OCI-LY1 (cell line): ENCODE data around the gene PLPP4.

Experiments
- H2AFZ ChIP-seq: fragments of 200-600 bp; sonication (generic), shearing (Covaris generic); 2 replicates; pipeline ENCODE4 v1.6.0; 2014; ENCODE audit warnings: antibody characterized with exemption, mild to moderate bottlenecking, low read length
- H3F3A ChIP-seq: fragments of 200-600 bp; sonication (generic), shearing (Covaris generic); 2 replicates; pipeline ENCODE4 v1.6.0; 2014; ENCODE audit warnings: mild to moderate bottlenecking, antibody characterized with exemption, low read length, moderate library complexity; ENCODE audit not compliant: insufficient read depth
- H3K27ac ChIP-seq: fragments of 200-600 bp; sonication (generic); 2 replicates; pipeline ENCODE4 v1.5.1; 2014; ENCODE audit warnings: low read length, mixed run types, mild to moderate bottlenecking, low read depth; ENCODE audit not compliant: poor library complexity, severe bottlenecking
- H3K27me3 ChIP-seq: fragments of 200-600 bp; sonication (generic); 2 replicates; pipeline ENCODE4 v1.6.0; 2014; ENCODE audit warnings: antibody characterized with exemption, mild to moderate bottlenecking, low read length, moderate library complexity; ENCODE audit not compliant: insufficient read depth
- H3K36me3 ChIP-seq: fragments of 200-600 bp; sonication (generic); 2 replicates; pipeline ENCODE4 v1.6.1; 2014; ENCODE audit warnings: mild to moderate bottlenecking, antibody characterized with exemption, low read length, moderate library complexity, mixed read lengths; ENCODE audit not compliant: insufficient read depth
- H3K4me1 ChIP-seq: fragments of 200-600 bp; sonication (generic); 2 replicates; pipeline ENCODE4 v1.5.1; 2014; ENCODE audit warnings: mild to moderate bottlenecking, low read length, moderate library complexity; ENCODE audit not compliant: insufficient read depth, severe bottlenecking
- H3K4me2 ChIP-seq: fragments of 200-600 bp; sonication (generic), shearing (Covaris generic); 2 replicates; pipeline ENCODE4 v1.6.1; 2014; ENCODE audit warnings: low read length
- H3K4me3 ChIP-seq: fragments of 200-600 bp; sonication (generic); 2 replicates; pipeline ENCODE4 v1.5.1; 2014; ENCODE audit warnings: low read length, low read depth, mild to moderate bottlenecking, mixed read lengths; ENCODE audit not compliant: poor library complexity, severe bottlenecking
- H3K79me2 ChIP-seq: fragments of 200-600 bp; shearing (Covaris generic); 2 replicates; pipeline ENCODE4 v1.6.1; 2016; ENCODE audit warnings: mixed run types, low read length, mixed read lengths; ENCODE audit not compliant: insufficient read depth
- H3K9ac ChIP-seq: fragments of 200-600 bp; sonication (generic), shearing (Covaris generic); 2 replicates; pipeline ENCODE4 v1.6.1; 2014; ENCODE audit warnings: mild to moderate bottlenecking, low read length, mixed read lengths
- H3K9me2 ChIP-seq: fragments of 200-600 bp; sonication (generic), shearing (Covaris generic); 2 replicates; pipeline ENCODE4 v1.6.1; 2014; ENCODE audit warnings: low read depth, mild to moderate bottlenecking, low read length, mixed read lengths
- H3K9me3 ChIP-seq: fragments of 200-600 bp; shearing (Covaris generic); 2 replicates; pipeline ENCODE4 v1.6.1; 2014; ENCODE audit warnings: low read length, mixed read lengths
- H4K20me1 ChIP-seq: fragments of 200-600 bp; sonication (generic), shearing (Covaris generic); 2 replicates; pipeline ENCODE4 v1.6.0; 2016; ENCODE audit warnings: mild to moderate bottlenecking, low read length; ENCODE audit not compliant: insufficient read depth
- CTCF ChIP-seq: fragments of 200-600 bp; sonication (generic), shearing (Covaris generic); IDR thresholded peaks from 2 replicates; pipeline ENCODE4 v1.5.1; 2017; ENCODE audit warnings: mild to moderate bottlenecking, antibody characterized with exemption, low read length, moderate library complexity, mixed read lengths
- EZH2 ChIP-seq: fragments of 200-600 bp; sonication (generic), shearing (Covaris generic); IDR thresholded peaks from 2 replicates; pipeline ENCODE4 v1.8.0; 2017; ENCODE audit warnings: borderline replicate concordance, mixed run types, mild to moderate bottlenecking, antibody characterized with exemption, low read length, moderate library complexity, mixed read lengths

PLPP4 gene

GRCh38 chr10:120555842-120556532 lies 99.0 kb downstream of the PLPP4 start:
- TF ChIP-seq CTCF = no peak
- TF ChIP-seq EZH2 = no peak

GRCh38 chr10:120557311-120557710 lies 100.3 kb downstream of the PLPP4 start:
- no peak for TF ChIP-seq EZH2
- TF ChIP-seq CTCF = no peak
- Histone ChIP-seq H3K9me2 (no peaks in the 10 kb centered on the region), H3K9ac (no peak overlapping the region), H4K20me1 (no peaks in the 10 kb centered on the region), H3K27ac (no peak overlapping the region), H2AFZ (no peak overlapping the region), H3K4me2 (no peak overlapping the region), H3K4me1 (no peaks in the 10 kb centered on the region), H3K36me3 (no peaks in the 10 kb centered on the region), H3F3A (no peaks in the 10 kb centered on the region), H3K4me3 (no peak overlapping the region), H3K27me3 (no peaks in the 10 kb centered on the region), H3K79me2 (no peaks in the 10 kb centered on the region), H3K9me3 (no peaks in the 10 kb centered on the region)

More at GRCh38 chr10:120555842-120556532, 99.0 kb downstream of the PLPP4 start:
- H3K4me1 ChIP-seq = no peaks in the 10 kb centered on the region
- no peak overlapping the region for H2AFZ ChIP-seq
- H3K27ac ChIP-seq = no peak overlapping the region
- no peak overlapping the region for H3K4me3 ChIP-seq
- H3K9ac ChIP-seq = no peak overlapping the region
- H3K9me2 ChIP-seq = no peaks in the 10 kb centered on the region
- no peaks in the 10 kb centered on the region for H3K36me3 ChIP-seq
- no peaks in the 10 kb centered on the region for H3F3A ChIP-seq
- no peaks in the 10 kb centered on the region for H4K20me1 ChIP-seq
- no peaks in the 10 kb centered on the region for H3K9me3 ChIP-seq
- H3K4me2 ChIP-seq = no peak overlapping the region
- no peaks in the 10 kb centered on the region for H3K27me3 ChIP-seq
- H3K79me2 ChIP-seq = no peaks in the 10 kb centered on the region

DNA sequence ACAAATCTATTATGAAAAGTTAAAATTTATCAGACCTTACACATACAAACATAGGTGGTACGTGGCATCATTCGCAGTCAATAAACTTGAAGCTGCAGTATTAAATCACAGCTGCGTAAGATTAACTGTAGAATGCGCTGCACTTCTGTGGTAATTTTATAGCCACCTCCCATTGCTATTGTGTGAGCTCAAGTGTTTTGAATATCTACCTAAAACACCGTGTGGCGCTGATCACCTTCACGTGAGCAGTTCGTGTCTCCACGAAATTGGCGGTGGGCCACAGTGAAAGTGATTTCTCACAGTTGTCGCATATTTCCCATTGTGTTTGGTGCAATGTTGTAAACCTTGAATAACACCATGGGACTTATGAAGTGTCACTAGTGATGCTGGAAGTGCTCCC lies 102.8 kb downstream of the PLPP4 start:
- Histone ChIP-seq H3K27ac (no peak overlapping the region), H3K79me2 (no peaks in the 10 kb centered on the region), H3K27me3 (no peaks in the 10 kb centered on the region), H3K4me1 (no peaks in the 10 kb centered on the region), H3K9me3 (no peaks in the 10 kb centered on the region), H3K4me3 (no peak overlapping the region), H3F3A (no peaks in the 10 kb centered on the region), H3K9ac (no peak overlapping the region), H4K20me1 (no peaks in the 10 kb centered on the region), H3K9me2 (no peaks in the 10 kb centered on the region), H3K36me3 (no peaks in the 10 kb centered on the region), H3K4me2 (no peak overlapping the region), H2AFZ (no peak overlapping the region)
- no peak for TF ChIP-seq EZH2
- no peak for TF ChIP-seq CTCF
